Measurements from ENCODE around the gene PSMD3. TPM values are rescaled to one million over a fixed set of nuclear protein-coding genes. Genes with fewer than 3 reads are reported as not detected.

PSMD3 gene
- total RNA-seq, 1 donor from 2014 or later: 93.1 TPM

DNA sequence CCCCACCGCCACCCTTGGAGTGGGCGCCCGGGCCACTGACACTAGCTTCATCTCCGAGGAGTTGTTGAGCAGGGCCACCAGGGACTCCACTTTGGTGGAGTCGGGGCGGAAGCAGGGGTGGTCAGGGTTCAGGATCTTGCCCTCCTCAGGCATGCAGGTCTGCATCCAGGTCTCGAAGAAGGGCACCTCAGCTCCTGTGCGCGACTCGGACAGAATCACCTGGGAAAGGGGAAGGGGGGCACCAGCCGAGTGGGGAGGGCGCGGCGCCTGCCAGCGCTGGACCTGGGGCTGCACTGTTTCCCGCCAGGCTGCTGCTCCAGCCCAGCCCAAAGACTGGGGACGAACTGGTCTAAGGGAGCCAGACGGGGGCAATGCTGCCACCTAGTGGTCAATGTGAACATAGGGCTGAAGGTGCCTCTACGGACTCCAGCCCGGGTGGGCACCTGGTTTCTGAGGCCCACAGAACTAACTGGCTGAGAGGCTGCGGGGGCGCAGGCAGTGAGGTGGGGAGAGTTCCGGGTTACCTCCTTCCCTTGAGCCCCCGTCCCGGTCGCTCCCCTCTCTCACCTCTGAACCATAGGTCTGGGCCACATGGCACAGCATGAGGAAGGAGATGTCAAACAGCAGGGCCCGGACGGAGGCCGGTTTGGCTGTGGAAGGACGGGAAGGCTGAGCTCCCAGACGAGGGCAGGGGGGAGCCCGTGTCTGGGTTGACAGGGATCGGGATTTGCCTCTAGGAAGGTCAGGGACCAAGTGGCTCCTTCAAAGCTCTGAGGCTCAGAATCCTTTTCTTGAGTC, 46.4 kb downstream of the PSMD3 start:
- peak overlapping the region in 1 of 2 donors; percentile 12 for H3K27ac ChIP-seq
- intact Hi-C loops (cut with DNase I): loop anchor here (1.0 kb wide), 1 partner anchor 14 kb away; no protein-coding TSS in a partner anchor

GRCh38 chr17:40027614-40028012, 47.0 kb downstream of the PSMD3 start:
- H3K27ac ChIP-seq: peak overlapping the region in 1 of 2 donors; percentile 12
- no peak for DNase-seq (ENCODE audit: low spot score in 2 of 2)
- peaks cover 0 to 11% of the 10 kb centered on the region in 2 donors for H3K4me1 ChIP-seq
- no peaks in the 10 kb centered on the region for H3K27me3 ChIP-seq
- H3K4me3 ChIP-seq: no peak overlapping the region
- H3K9me3 ChIP-seq: no peaks in the 10 kb centered on the region
- TF ChIP-seq CTCF (IDR thresholded peaks at IDR 0.05): no peak
- H3K36me3 ChIP-seq: peaks cover 69 to 74% of the 10 kb centered on the region in 2 donors
- intact Hi-C loops (cut with DNase I): loop anchor here (1.0 kb wide), 1 partner anchor 14 kb away; no protein-coding TSS in a partner anchor

More for the DNA sequence above, 46.4 kb downstream of the PSMD3 start:
- H3K4me3 ChIP-seq: no peak overlapping the region
- H3K27me3 ChIP-seq: no peaks in the 10 kb centered on the region
- peak; percentile 86 to 94 (median 92) for TF ChIP-seq CTCF (IDR thresholded peaks at IDR 0.05)
- peaks cover 0 to 11% of the 10 kb centered on the region in 2 donors for H3K4me1 ChIP-seq
- DNase-seq (ENCODE audit: low spot score in 2 of 2): peak in 1 of 2 donors; percentile 86
- no peaks in the 10 kb centered on the region for H3K9me3 ChIP-seq
- H3K36me3 ChIP-seq: peaks cover 69 to 74% of the 10 kb centered on the region in 2 donors

- intact Hi-C loops (cut with DNase I): no loop called here
Observed at GRCh38 chr17:40028595-40028994, 48.0 kb downstream of the PSMD3 start.

DNA sequence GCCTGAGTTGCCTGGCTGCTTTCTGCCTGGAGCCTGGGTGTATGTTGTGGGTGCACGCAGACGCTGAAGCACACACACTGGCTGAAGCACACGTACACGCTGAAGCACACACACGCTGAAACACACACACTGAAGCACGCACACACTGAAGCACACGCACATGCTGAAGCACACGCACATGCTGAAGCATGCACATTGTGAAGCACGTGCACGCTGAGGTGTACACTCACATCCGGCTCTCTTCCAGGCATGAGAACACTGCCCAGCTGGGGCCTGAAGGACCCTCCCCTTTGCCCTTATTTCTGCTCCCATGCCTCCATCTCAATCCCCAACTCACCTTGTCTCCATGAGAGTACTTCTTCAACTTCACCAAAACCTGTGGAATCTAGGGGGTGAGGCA, 51.1 kb downstream of the PSMD3 start:
- intact Hi-C loops (cut with DNase I): no loop called here
- Histone ChIP-seq H3K27me3 (no peaks in the 10 kb centered on the region), H3K9me3 (no peaks in the 10 kb centered on the region), H3K4me3 (no peak overlapping the region), H3K27ac (no peak overlapping the region), H3K36me3 (peaks cover 76 to 86% of the 10 kb centered on the region in 2 donors), H3K4me1 (peaks cover 0 to 5% of the 10 kb centered on the region in 2 donors)
- TF ChIP-seq CTCF (IDR thresholded peaks at IDR 0.05): no peak
- DNase-seq (ENCODE audit: low spot score in 2 of 2): no peak

More at GRCh38 chr17:40028595-40028994, 48.0 kb downstream of the PSMD3 start:
- Histone ChIP-seq H3K9me3 (no peaks in the 10 kb centered on the region), H3K4me3 (no peak overlapping the region), H3K36me3 (peaks cover 73 to 79% of the 10 kb centered on the region in 2 donors), H3K4me1 (peaks cover 0 to 7% of the 10 kb centered on the region in 2 donors), H3K27ac (no peak overlapping the region), H3K27me3 (no peaks in the 10 kb centered on the region)
- TF ChIP-seq CTCF (IDR thresholded peaks at IDR 0.05): no peak
- DNase-seq (ENCODE audit: low spot score in 2 of 2): no peak

DNA sequence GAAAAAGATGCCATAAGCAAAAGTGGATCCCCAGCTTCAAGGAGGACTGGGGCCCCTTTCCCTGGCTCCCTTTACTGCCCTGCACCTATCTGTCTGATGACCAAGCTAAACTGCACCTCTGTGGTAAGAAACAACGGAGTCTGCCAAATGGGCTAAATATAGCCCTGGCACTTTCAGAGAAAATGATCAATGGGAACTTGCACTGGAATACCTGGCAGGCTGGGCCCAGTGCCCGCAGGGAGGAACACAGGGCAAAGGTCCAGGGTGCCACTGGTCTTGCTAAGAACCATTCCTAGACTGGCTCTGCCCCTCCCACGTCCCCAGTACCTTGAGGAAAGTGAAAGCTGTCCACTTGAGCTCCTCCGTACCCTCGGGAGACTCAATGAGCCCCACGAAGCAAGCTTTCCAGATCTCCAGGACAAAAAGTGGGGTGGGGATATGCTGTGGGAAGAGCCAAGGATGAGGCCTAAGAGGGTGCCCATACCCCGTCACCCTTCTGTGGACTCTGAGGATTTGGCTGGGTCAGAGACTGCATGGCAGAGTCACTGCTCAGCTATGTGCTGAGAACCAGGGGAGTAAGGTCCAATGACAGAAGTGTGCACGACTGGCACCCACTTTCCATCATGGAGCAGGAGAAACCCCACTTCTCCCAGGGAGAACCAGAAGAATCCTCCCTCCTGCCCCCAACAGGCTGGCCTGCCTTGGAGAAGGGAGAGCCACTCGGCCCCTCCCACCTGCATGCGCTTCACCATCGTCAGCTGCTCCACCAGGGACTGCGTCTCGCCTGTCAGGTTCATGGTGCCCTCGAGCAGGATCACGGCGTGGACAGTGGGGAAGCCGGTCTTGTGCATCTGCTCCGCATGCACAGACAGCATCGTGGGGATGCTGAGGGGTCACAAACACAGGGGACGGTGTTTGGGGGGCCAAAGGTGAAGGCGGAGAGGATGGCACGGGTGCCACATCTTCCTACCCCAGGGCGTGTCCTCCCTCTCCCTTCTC, 52.0 kb downstream of the PSMD3 start:
- H3K27ac ChIP-seq: no peak overlapping the region

More for the DNA sequence above, 52.0 kb downstream of the PSMD3 start:
- no peak for TF ChIP-seq CTCF (IDR thresholded peaks at IDR 0.05)
- intact Hi-C loops (cut with DNase I): no loop called here
- Histone ChIP-seq H3K27me3 (no peaks in the 10 kb centered on the region), H3K4me1 (no peaks in the 10 kb centered on the region), H3K9me3 (no peaks in the 10 kb centered on the region), H3K36me3 (peaks cover 74 to 85% of the 10 kb centered on the region in 2 donors), H3K4me3 (no peak overlapping the region)
- DNase-seq (ENCODE audit: low spot score in 2 of 2): no peak
